Liver (tissue), 9 donors: ENCODE measurements around the gene CYB561. TPM values are rescaled to one million over a fixed set of nuclear protein-coding genes. Genes with fewer than 3 reads are reported as not detected.

ENCODE experiments used
- DNase-seq: peaks from one replicate; pipeline ENCODE4 v3.0.0-alpha.2; 2017; ENCODE audit warnings: low spot score
- H3K27ac ChIP-seq, 2 donors: one replicate each; pipeline ENCODE4 v1.7.0; 2013; ENCODE audit warnings: inconsistent platforms in 2 of 2, low read length in 2 of 2, control low read depth in 1 of 2, low read depth in 1 of 2, mild to moderate bottlenecking in 1 of 2
- H3K27me3 ChIP-seq, 4 donors: one replicate each; pipeline versions ENCODE4 v1.6.1 to v1.7.0; 2013; ENCODE audit warnings: low read length in 3 of 4, inconsistent platforms in 1 of 4, mild to moderate bottlenecking in 1 of 4, moderate library complexity in 1 of 4; ENCODE audit not compliant: control insufficient read depth in 4 of 4, insufficient read depth in 4 of 4
- H3K36me3 ChIP-seq, 4 donors: one replicate each; pipeline versions ENCODE4 v1.6.1 to v1.7.0; 2013; ENCODE audit warnings: low read length in 3 of 4, mild to moderate bottlenecking in 3 of 4, low read depth in 1 of 4, moderate library complexity in 1 of 4; ENCODE audit not compliant: control insufficient read depth in 4 of 4, insufficient read depth in 3 of 4
- H3K4me1 ChIP-seq, 4 donors: one replicate each; pipeline versions ENCODE4 v1.6.1 to v1.7.0; 2013; ENCODE audit warnings: low read length in 3 of 4, mild to moderate bottlenecking in 3 of 4, moderate library complexity in 1 of 4; ENCODE audit not compliant: control insufficient read depth in 4 of 4, insufficient read depth in 4 of 4
- H3K4me3 ChIP-seq, 3 donors: one replicate each; pipeline versions ENCODE4 v1.6.1 to v1.7.0; 2013; ENCODE audit warnings: low read length in 3 of 3, control low read depth in 1 of 3, low read depth in 1 of 3, mild to moderate bottlenecking in 1 of 3
- H3K9ac ChIP-seq, 2 donors: one replicate each; pipeline ENCODE4 v1.7.0; 2013; ENCODE audit warnings: low read length in 2 of 2, mild to moderate bottlenecking in 2 of 2, moderate library complexity in 2 of 2, control low read depth in 1 of 2, low read depth in 1 of 2
- H3K9me3 ChIP-seq, 4 donors: one replicate each; pipeline versions ENCODE4 v1.6.1 to v1.7.0; 2013; ENCODE audit warnings: low read length in 3 of 4; ENCODE audit not compliant: control insufficient read depth in 4 of 4
- ATF3 ChIP-seq: IDR thresholded peaks from 2 replicates; pipeline ENCODE4 v1.6.1; 2016; ENCODE audit warnings: antibody characterized with exemption
- CTCF ChIP-seq: fragments of 150-350 bp; IDR thresholded peaks from 2 replicates; pipeline ENCODE4 v1.5.1; 2017; ENCODE audit warnings: improper control_type of control experiment, low read depth, low read length; ENCODE audit not compliant: missing input control
- FOXA1 ChIP-seq: IDR thresholded peaks from 2 replicates; pipeline ENCODE4 v1.6.1; 2016; ENCODE audit warnings: antibody characterized with exemption
- FOXA2 ChIP-seq: IDR thresholded peaks from 2 replicates; pipeline ENCODE4 v1.6.1; 2016; ENCODE audit warnings: antibody characterized with exemption
- GABPA ChIP-seq, 2 donors: IDR thresholded peaks in 1 of 2; conservative IDR thresholded peaks in 1 of 2; 2 replicates each; pipeline ENCODE4 v1.6.1; 2016; ENCODE audit warnings: antibody characterized with exemption in 2 of 2, mild to moderate bottlenecking in 1 of 2, moderate library complexity in 1 of 2
- HNF4A ChIP-seq, 2 donors: conservative IDR thresholded peaks; 2 replicates each; pipeline ENCODE4 v1.6.1; 2016; ENCODE audit warnings: antibody characterized with exemption in 2 of 2, mild to moderate bottlenecking in 2 of 2
- HNF4G ChIP-seq: IDR thresholded peaks from 2 replicates; pipeline ENCODE4 v1.6.1; 2016; ENCODE audit warnings: antibody characterized with exemption
- JUND ChIP-seq, 2 donors: IDR thresholded peaks; 2 replicates each; pipeline ENCODE4 v1.6.1; 2016; ENCODE audit warnings: antibody characterized with exemption in 2 of 2
- MAX ChIP-seq: IDR thresholded peaks from 2 replicates; pipeline ENCODE4 v1.6.1; 2016; ENCODE audit warnings: antibody characterized with exemption
- NR2F2 ChIP-seq: IDR thresholded peaks from 2 replicates; pipeline ENCODE4 v1.6.1; 2016; ENCODE audit warnings: antibody characterized with exemption
- RAD21 ChIP-seq, 2 donors: IDR thresholded peaks; 2 replicates each; pipeline ENCODE4 v1.6.1; 2016; ENCODE audit warnings: antibody characterized with exemption in 2 of 2, mild to moderate bottlenecking in 2 of 2
- REST ChIP-seq: IDR thresholded peaks from 2 replicates; pipeline ENCODE4 v1.6.1; 2016; ENCODE audit warnings: antibody characterized with exemption, mild to moderate bottlenecking
- RXRA ChIP-seq, 2 donors: IDR thresholded peaks; 2 replicates each; pipeline ENCODE4 v1.6.1; 2017 to 2018; ENCODE audit warnings: antibody characterized with exemption in 2 of 2, mild to moderate bottlenecking in 1 of 2
- SP1 ChIP-seq: IDR thresholded peaks from 2 replicates; pipeline ENCODE4 v1.6.1; 2018; ENCODE audit warnings: antibody characterized with exemption, mild to moderate bottlenecking
- TAF1 ChIP-seq: conservative IDR thresholded peaks from 2 replicates; pipeline ENCODE4 v1.6.1; 2016; ENCODE audit warnings: antibody characterized with exemption, mild to moderate bottlenecking
- YY1 ChIP-seq: IDR thresholded peaks from 2 replicates; pipeline ENCODE4 v1.6.1; 2016; ENCODE audit warnings: antibody characterized with exemption, mild to moderate bottlenecking
- ZBTB33 ChIP-seq: IDR thresholded peaks from 2 replicates; pipeline ENCODE4 v1.6.1; 2016; ENCODE audit warnings: antibody characterized with exemption
- WGBS: extraction: QIAGEN DNeasy Blood & Tissue Kit; methylation state at CpG from one replicate; pipeline ENCODE4 v1.1.7; 2013; 5-methylcytosine and 5-hydroxymethylcytosine counted together
- polyA plus RNA-seq, 2 donors: library from polyadenylated mRNA; stranded (reverse) in 1 of 2; unstranded in 1 of 2; fragments of 200-250 nt in 1 of 2; fragments of >200 nt in 1 of 2; fragmentation: Nextera tagmentation in 1 of 2; extraction: Ambion mirVana in 1 of 2; gene quantifications; one replicate each; pipeline versions ENCODE4 v1.2.1 to v1.2.3, GENCODE V29; 2013 to 2015
- total RNA-seq, 2 donors: library from RNA; depleted of rRNA; stranded (reverse); fragments of >200 nt; gene quantifications; one replicate each; pipeline ENCODE4 v1.2.3, GENCODE V29; 2014
- donor health status: healthy.
- donor health status: healthy.
- donor health status: healthy.
- donor health status: healthy.
- donor health status: healthy.

CYB561 gene
- total and polyA plus RNA-seq, 4 donors: 0.93 to 18.5 (median 12.9) TPM

- WGBS: 93% methylated on average over 21 of the region's 21 CpGs
- Histone ChIP-seq H3K9ac (no peak overlapping the region), H3K4me3 (no peak overlapping the region), H3K4me1 (peaks cover 5 to 16% (median 10%) of the 10 kb centered on the region in 4 donors), H3K27ac (no peak overlapping the region), H3K36me3 (no peaks in the 10 kb centered on the region), H3K9me3 (no peaks in the 10 kb centered on the region), H3K27me3 (peaks cover 0 to 8% (median 4%) of the 10 kb centered on the region in 4 donors)
- TF ChIP-seq HNF4G (no peak), REST (no peak), RXRA (IDR thresholded peaks at IDR 0.05) (no peak), SP1 (no peak), TAF1 (no peak), FOXA1 (no peak), HNF4A (conservative IDR thresholded peaks at IDR 0.05) (no peak), RAD21 (IDR thresholded peaks at IDR 0.05) (no peak), FOXA2 (no peak), GABPA (IDR thresholded peaks at IDR 0.05 in 1 of 2, conservative IDR thresholded peaks at IDR 0.05 in 1 of 2) (no peak), YY1 (no peak)
- DNase-seq: no peak
These were observed 34.2 kb upstream of the CYB561 start for GRCh38 chr17:63480192-63480784.

GRCh38 chr17:63479495-63480184 is 33.5 kb upstream of the CYB561 start:
- Histone ChIP-seq H3K27ac (no peak overlapping the region), H3K4me1 (peaks cover 5 to 16% (median 10%) of the 10 kb centered on the region in 4 donors), H3K36me3 (no peaks in the 10 kb centered on the region), H3K9me3 (no peaks in the 10 kb centered on the region), H3K4me3 (no peak overlapping the region), H3K9ac (no peak overlapping the region), H3K27me3 (peaks cover 0 to 8% (median 4%) of the 10 kb centered on the region in 4 donors)
- TF ChIP-seq TAF1: no peak
- TF ChIP-seq HNF4A (conservative IDR thresholded peaks at IDR 0.05): no peak
- no peak for TF ChIP-seq CTCF
- TF ChIP-seq REST: no peak
- TF ChIP-seq RXRA (IDR thresholded peaks at IDR 0.05): no peak
- TF ChIP-seq ZBTB33: no peak
- no peak for TF ChIP-seq YY1
- no peak for TF ChIP-seq HNF4G
- TF ChIP-seq RAD21 (IDR thresholded peaks at IDR 0.05): no peak
- no peak for TF ChIP-seq GABPA (IDR thresholded peaks at IDR 0.05 in 1 of 2, conservative IDR thresholded peaks at IDR 0.05 in 1 of 2)
- TF ChIP-seq FOXA1: no peak
- TF ChIP-seq ATF3: no peak
- TF ChIP-seq SP1: no peak
- no peak for TF ChIP-seq JUND (IDR thresholded peaks at IDR 0.05)
- no peak for TF ChIP-seq MAX
- TF ChIP-seq NR2F2: no peak
- WGBS: 83% methylated on average over 17 of the region's 17 CpGs
- DNase-seq: no peak
